Liver (tissue), 9 donors: Measurements from ENCODE around the gene CHERP. TPM values are rescaled to one million over a fixed set of nuclear protein-coding genes. Genes with fewer than 3 reads are reported as not detected.

Experiments
- DNase-seq: peaks from one replicate; pipeline ENCODE4 v3.0.0-alpha.2; 2017; ENCODE audit warnings: low spot score
- H3K27ac ChIP-seq, 2 donors: one replicate each; pipeline ENCODE4 v1.7.0; 2013; ENCODE audit warnings: inconsistent platforms in 2 of 2, low read length in 2 of 2, control low read depth in 1 of 2, low read depth in 1 of 2, mild to moderate bottlenecking in 1 of 2
- H3K27me3 ChIP-seq, 4 donors: one replicate each; pipeline versions ENCODE4 v1.6.1 to v1.7.0; 2013; ENCODE audit warnings: low read length in 3 of 4, inconsistent platforms in 1 of 4, mild to moderate bottlenecking in 1 of 4, moderate library complexity in 1 of 4; ENCODE audit not compliant: control insufficient read depth in 4 of 4, insufficient read depth in 4 of 4
- H3K36me3 ChIP-seq, 4 donors: one replicate each; pipeline versions ENCODE4 v1.6.1 to v1.7.0; 2013; ENCODE audit warnings: low read length in 3 of 4, mild to moderate bottlenecking in 3 of 4, low read depth in 1 of 4, moderate library complexity in 1 of 4; ENCODE audit not compliant: control insufficient read depth in 4 of 4, insufficient read depth in 3 of 4
- H3K4me1 ChIP-seq, 4 donors: one replicate each; pipeline versions ENCODE4 v1.6.1 to v1.7.0; 2013; ENCODE audit warnings: low read length in 3 of 4, mild to moderate bottlenecking in 3 of 4, moderate library complexity in 1 of 4; ENCODE audit not compliant: control insufficient read depth in 4 of 4, insufficient read depth in 4 of 4
- H3K4me3 ChIP-seq, 3 donors: one replicate each; pipeline versions ENCODE4 v1.6.1 to v1.7.0; 2013; ENCODE audit warnings: low read length in 3 of 3, control low read depth in 1 of 3, low read depth in 1 of 3, mild to moderate bottlenecking in 1 of 3
- H3K9ac ChIP-seq, 2 donors: one replicate each; pipeline ENCODE4 v1.7.0; 2013; ENCODE audit warnings: low read length in 2 of 2, mild to moderate bottlenecking in 2 of 2, moderate library complexity in 2 of 2, control low read depth in 1 of 2, low read depth in 1 of 2
- H3K9me3 ChIP-seq, 4 donors: one replicate each; pipeline versions ENCODE4 v1.6.1 to v1.7.0; 2013; ENCODE audit warnings: low read length in 3 of 4; ENCODE audit not compliant: control insufficient read depth in 4 of 4
- EGR1 ChIP-seq, 2 donors: IDR thresholded peaks; 2 replicates each; pipeline ENCODE4 v1.6.1; 2016 to 2018; ENCODE audit warnings: antibody characterized with exemption in 2 of 2, low read depth in 2 of 2
- FOXA1 ChIP-seq: IDR thresholded peaks from 2 replicates; pipeline ENCODE4 v1.6.1; 2016; ENCODE audit warnings: antibody characterized with exemption
- GABPA ChIP-seq, 2 donors: IDR thresholded peaks in 1 of 2; conservative IDR thresholded peaks in 1 of 2; 2 replicates each; pipeline ENCODE4 v1.6.1; 2016; ENCODE audit warnings: antibody characterized with exemption in 2 of 2, mild to moderate bottlenecking in 1 of 2, moderate library complexity in 1 of 2
- HNF4A ChIP-seq, 2 donors: conservative IDR thresholded peaks; 2 replicates each; pipeline ENCODE4 v1.6.1; 2016; ENCODE audit warnings: antibody characterized with exemption in 2 of 2, mild to moderate bottlenecking in 2 of 2
- HNF4G ChIP-seq: IDR thresholded peaks from 2 replicates; pipeline ENCODE4 v1.6.1; 2016; ENCODE audit warnings: antibody characterized with exemption
- JUND ChIP-seq, 2 donors: IDR thresholded peaks; 2 replicates each; pipeline ENCODE4 v1.6.1; 2016; ENCODE audit warnings: antibody characterized with exemption in 2 of 2
- NR2F2 ChIP-seq: IDR thresholded peaks from 2 replicates; pipeline ENCODE4 v1.6.1; 2016; ENCODE audit warnings: antibody characterized with exemption
- RAD21 ChIP-seq, 2 donors: IDR thresholded peaks; 2 replicates each; pipeline ENCODE4 v1.6.1; 2016; ENCODE audit warnings: antibody characterized with exemption in 2 of 2, mild to moderate bottlenecking in 2 of 2
- RXRA ChIP-seq, 2 donors: IDR thresholded peaks; 2 replicates each; pipeline ENCODE4 v1.6.1; 2017 to 2018; ENCODE audit warnings: antibody characterized with exemption in 2 of 2, mild to moderate bottlenecking in 1 of 2
- YY1 ChIP-seq: IDR thresholded peaks from 2 replicates; pipeline ENCODE4 v1.6.1; 2016; ENCODE audit warnings: antibody characterized with exemption, mild to moderate bottlenecking
- WGBS: extraction: QIAGEN DNeasy Blood & Tissue Kit; methylation state at CpG from one replicate; pipeline ENCODE4 v1.1.7; 2013; 5-methylcytosine and 5-hydroxymethylcytosine counted together
- polyA plus RNA-seq, 2 donors: library from polyadenylated mRNA; stranded (reverse) in 1 of 2; unstranded in 1 of 2; fragments of 200-250 nt in 1 of 2; fragments of >200 nt in 1 of 2; fragmentation: Nextera tagmentation in 1 of 2; extraction: Ambion mirVana in 1 of 2; gene quantifications; one replicate each; pipeline versions ENCODE4 v1.2.1 to v1.2.3, GENCODE V29; 2013 to 2015
- total RNA-seq, 2 donors: library from RNA; depleted of rRNA; stranded (reverse); fragments of >200 nt; gene quantifications; one replicate each; pipeline ENCODE4 v1.2.3, GENCODE V29; 2014
- TF ChIP-seq, protein P1 (sequence below): IDR thresholded peaks from 2 replicates; pipeline ENCODE4 v1.6.1; 2016; ENCODE audit warnings: antibody characterized with exemption, mild to moderate bottlenecking
- TF ChIP-seq, protein P2 (sequence below): IDR thresholded peaks from 2 replicates; pipeline ENCODE4 v1.6.1; 2016; ENCODE audit warnings: antibody characterized with exemption
- TF ChIP-seq, protein P3 (sequence below): IDR thresholded peaks from 2 replicates; pipeline ENCODE4 v1.6.1; 2016; ENCODE audit warnings: antibody characterized with exemption
- TF ChIP-seq, protein P4 (sequence below): IDR thresholded peaks from 2 replicates; pipeline ENCODE4 v1.6.1; 2016; ENCODE audit warnings: antibody characterized with exemption
- TF ChIP-seq, protein P5 (sequence below): fragments of 150-350 bp; IDR thresholded peaks from 2 replicates; pipeline ENCODE4 v1.5.1; 2017; ENCODE audit warnings: improper control_type of control experiment, low read depth, low read length; ENCODE audit not compliant: missing input control
- donor health status: healthy.
- donor health status: healthy.
- donor health status: healthy.
- donor health status: healthy.
- donor health status: healthy.

Gene CHERP
- total and polyA plus RNA-seq, 4 donors, result 8.5 to 14.0 (median 9.0) TPM

DNA sequence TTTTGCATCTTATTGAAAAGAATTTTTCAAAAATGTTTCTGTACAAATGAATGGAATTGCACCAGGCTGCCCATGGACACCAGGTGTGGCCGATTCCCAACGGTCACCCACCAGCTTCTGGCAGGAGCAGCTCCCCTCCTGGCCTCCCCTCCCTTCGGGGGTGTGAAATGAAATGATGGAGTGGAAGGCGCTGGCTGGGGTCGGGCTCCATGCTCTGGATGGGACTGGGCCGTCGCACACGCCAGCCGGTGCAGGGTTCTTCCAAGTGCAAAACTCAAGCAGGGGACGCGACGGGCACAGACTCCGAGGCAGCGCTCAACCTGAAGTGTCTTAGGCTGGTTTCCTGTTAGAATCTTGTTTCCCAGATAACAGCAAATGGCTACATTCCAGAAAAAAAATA, 24.2 kb downstream of the CHERP start:
- 86% methylated on average over 14 of the region's 14 CpGs for WGBS
- Histone ChIP-seq H3K4me1 (peaks cover 4 to 16% (median 11%) of the 10 kb centered on the region in 4 donors), H3K9ac (no peak overlapping the region), H3K27me3 (no peaks in the 10 kb centered on the region), H3K27ac (no peak overlapping the region), H3K36me3 (peaks cover 31 to 54% (median 34%) of the 10 kb centered on the region in 4 donors), H3K9me3 (no peaks in the 10 kb centered on the region), H3K4me3 (no peak overlapping the region)
- DNase-seq, result peak; percentile 29
- TF ChIP-seq RAD21 (IDR thresholded peaks at IDR 0.05), result no peak
- TF ChIP-seq, protein P1, sequence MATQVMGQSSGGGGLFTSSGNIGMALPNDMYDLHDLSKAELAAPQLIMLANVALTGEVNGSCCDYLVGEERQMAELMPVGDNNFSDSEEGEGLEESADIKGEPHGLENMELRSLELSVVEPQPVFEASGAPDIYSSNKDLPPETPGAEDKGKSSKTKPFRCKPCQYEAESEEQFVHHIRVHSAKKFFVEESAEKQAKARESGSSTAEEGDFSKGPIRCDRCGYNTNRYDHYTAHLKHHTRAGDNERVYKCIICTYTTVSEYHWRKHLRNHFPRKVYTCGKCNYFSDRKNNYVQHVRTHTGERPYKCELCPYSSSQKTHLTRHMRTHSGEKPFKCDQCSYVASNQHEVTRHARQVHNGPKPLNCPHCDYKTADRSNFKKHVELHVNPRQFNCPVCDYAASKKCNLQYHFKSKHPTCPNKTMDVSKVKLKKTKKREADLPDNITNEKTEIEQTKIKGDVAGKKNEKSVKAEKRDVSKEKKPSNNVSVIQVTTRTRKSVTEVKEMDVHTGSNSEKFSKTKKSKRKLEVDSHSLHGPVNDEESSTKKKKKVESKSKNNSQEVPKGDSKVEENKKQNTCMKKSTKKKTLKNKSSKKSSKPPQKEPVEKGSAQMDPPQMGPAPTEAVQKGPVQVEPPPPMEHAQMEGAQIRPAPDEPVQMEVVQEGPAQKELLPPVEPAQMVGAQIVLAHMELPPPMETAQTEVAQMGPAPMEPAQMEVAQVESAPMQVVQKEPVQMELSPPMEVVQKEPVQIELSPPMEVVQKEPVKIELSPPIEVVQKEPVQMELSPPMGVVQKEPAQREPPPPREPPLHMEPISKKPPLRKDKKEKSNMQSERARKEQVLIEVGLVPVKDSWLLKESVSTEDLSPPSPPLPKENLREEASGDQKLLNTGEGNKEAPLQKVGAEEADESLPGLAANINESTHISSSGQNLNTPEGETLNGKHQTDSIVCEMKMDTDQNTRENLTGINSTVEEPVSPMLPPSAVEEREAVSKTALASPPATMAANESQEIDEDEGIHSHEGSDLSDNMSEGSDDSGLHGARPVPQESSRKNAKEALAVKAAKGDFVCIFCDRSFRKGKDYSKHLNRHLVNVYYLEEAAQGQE, result no peak
- TF ChIP-seq EGR1 (IDR thresholded peaks at IDR 0.05; ENCODE audit: low read depth in 2 of 2), result no peak
- TF ChIP-seq, protein P2, sequence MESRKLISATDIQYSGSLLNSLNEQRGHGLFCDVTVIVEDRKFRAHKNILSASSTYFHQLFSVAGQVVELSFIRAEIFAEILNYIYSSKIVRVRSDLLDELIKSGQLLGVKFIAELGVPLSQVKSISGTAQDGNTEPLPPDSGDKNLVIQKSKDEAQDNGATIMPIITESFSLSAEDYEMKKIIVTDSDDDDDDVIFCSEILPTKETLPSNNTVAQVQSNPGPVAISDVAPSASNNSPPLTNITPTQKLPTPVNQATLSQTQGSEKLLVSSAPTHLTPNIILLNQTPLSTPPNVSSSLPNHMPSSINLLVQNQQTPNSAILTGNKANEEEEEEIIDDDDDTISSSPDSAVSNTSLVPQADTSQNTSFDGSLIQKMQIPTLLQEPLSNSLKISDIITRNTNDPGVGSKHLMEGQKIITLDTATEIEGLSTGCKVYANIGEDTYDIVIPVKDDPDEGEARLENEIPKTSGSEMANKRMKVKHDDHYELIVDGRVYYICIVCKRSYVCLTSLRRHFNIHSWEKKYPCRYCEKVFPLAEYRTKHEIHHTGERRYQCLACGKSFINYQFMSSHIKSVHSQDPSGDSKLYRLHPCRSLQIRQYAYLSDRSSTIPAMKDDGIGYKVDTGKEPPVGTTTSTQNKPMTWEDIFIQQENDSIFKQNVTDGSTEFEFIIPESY, result no peak
- no peak for TF ChIP-seq HNF4A (conservative IDR thresholded peaks at IDR 0.05)
- no peak for TF ChIP-seq JUND (IDR thresholded peaks at IDR 0.05)
- TF ChIP-seq, protein P3, sequence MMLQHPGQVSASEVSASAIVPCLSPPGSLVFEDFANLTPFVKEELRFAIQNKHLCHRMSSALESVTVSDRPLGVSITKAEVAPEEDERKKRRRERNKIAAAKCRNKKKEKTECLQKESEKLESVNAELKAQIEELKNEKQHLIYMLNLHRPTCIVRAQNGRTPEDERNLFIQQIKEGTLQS, result no peak
- TF ChIP-seq, protein P4, sequence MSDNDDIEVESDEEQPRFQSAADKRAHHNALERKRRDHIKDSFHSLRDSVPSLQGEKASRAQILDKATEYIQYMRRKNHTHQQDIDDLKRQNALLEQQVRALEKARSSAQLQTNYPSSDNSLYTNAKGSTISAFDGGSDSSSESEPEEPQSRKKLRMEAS, result no peak
- TF ChIP-seq FOXA1, result no peak
- no peak for TF ChIP-seq GABPA (IDR thresholded peaks at IDR 0.05 in 1 of 2, conservative IDR thresholded peaks at IDR 0.05 in 1 of 2)
- TF ChIP-seq RXRA (IDR thresholded peaks at IDR 0.05), result no peak
- TF ChIP-seq, protein P5, sequence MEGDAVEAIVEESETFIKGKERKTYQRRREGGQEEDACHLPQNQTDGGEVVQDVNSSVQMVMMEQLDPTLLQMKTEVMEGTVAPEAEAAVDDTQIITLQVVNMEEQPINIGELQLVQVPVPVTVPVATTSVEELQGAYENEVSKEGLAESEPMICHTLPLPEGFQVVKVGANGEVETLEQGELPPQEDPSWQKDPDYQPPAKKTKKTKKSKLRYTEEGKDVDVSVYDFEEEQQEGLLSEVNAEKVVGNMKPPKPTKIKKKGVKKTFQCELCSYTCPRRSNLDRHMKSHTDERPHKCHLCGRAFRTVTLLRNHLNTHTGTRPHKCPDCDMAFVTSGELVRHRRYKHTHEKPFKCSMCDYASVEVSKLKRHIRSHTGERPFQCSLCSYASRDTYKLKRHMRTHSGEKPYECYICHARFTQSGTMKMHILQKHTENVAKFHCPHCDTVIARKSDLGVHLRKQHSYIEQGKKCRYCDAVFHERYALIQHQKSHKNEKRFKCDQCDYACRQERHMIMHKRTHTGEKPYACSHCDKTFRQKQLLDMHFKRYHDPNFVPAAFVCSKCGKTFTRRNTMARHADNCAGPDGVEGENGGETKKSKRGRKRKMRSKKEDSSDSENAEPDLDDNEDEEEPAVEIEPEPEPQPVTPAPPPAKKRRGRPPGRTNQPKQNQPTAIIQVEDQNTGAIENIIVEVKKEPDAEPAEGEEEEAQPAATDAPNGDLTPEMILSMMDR, result no peak
- TF ChIP-seq YY1, result no peak

DNA sequence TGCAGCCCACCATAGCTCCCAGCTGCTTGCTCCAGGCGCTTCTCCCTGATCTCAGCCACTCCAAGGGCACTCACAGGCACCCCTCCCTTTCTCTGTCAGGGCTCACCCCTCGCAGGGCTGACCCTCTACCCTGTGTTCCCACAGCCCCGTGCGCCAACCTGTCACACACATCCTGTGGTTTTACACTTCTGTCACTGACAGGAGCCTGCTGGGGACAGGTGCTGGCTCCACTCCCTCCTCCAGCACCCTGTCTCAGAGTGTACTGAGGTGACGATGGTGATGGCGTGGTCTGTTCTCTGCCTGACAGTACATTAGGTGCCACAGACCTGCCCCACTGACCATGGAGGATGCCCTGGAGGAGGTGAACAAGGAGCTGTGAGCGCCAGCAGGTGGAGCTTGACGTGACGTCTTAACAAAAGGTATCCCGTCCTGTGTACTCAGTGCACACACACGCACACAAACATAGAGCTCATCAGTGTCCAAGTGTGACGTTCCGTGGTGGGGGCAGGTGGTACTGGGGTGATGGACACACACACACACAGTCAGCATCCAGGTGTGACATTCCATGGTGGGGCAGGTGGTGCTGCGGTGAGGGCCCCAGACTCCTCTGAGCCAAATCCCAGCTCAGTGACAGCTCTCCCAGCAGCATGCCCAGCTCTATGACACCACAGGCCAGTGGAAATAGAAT, 25.2 kb downstream of the CHERP start:
- Histone ChIP-seq H3K9ac (no peak overlapping the region), H3K36me3 (peaks cover 26 to 46% (median 29%) of the 10 kb centered on the region in 4 donors), H3K9me3 (no peaks in the 10 kb centered on the region), H3K4me3 (no peak overlapping the region), H3K4me1 (peaks cover 4 to 16% (median 11%) of the 10 kb centered on the region in 4 donors), H3K27ac (peak overlapping the region in 1 of 2 donors; percentile 39), H3K27me3 (no peaks in the 10 kb centered on the region)
- TF ChIP-seq NR2F2 (no peak), GABPA (IDR thresholded peaks at IDR 0.05 in 1 of 2, conservative IDR thresholded peaks at IDR 0.05 in 1 of 2) (no peak), HNF4G (no peak)
- TF ChIP-seq, protein P1, result no peak
- TF ChIP-seq, protein P5, result no peak
- TF ChIP-seq, protein P4, result no peak
- DNase-seq, result no peak
- 74% methylated on average over 14 of the region's 14 CpGs for WGBS
